Activated B cell treated with CpG ODN at 0.5 μM for 24 hours (primary cell): ENCODE data around the gene KDM5C. TPM values are rescaled to one million over a fixed set of nuclear protein-coding genes. Genes with fewer than 3 reads are reported as not detected.

Source experiments
- ATAC-seq: fragments of 200-7000 bp; cut with Tn5 transposase; one replicate; pipeline ENCODE4 v1.10.0; 2021; ENCODE audit warnings: low read depth, mild to moderate bottlenecking, moderate library complexity
- CTCF ChIA-PET: fragments of 350-600 bp; sonication (Branson Sonifier 250); formaldehyde crosslinking; loops from one replicate; lab custom pipeline; 2021; ENCODE audit warnings: antibody characterized with exemption; lab: Charles Lee
- POLR2A ChIA-PET: fragments of 350-600 bp; sonication (Branson Sonifier 250); formaldehyde crosslinking; loops from one replicate; lab custom pipeline; 2021; ENCODE audit warnings: antibody characterized with exemption; lab: Charles Lee
- DNase-seq: peaks from one replicate; pipeline ENCODE4 v3.0.0; 2022
- H3K27ac Mint-ChIP-seq: one replicate; pipeline ENCODE4 v1.8.0; 2020; ENCODE audit warnings: mixed read lengths
- H3K27me3 Mint-ChIP-seq: one replicate; pipeline ENCODE4 v1.8.0; 2021; ENCODE audit warnings: mixed read lengths
- H3K36me3 Mint-ChIP-seq: one replicate; pipeline ENCODE4 v1.8.0; 2021; ENCODE audit warnings: low read depth, mixed read lengths
- H3K4me1 Mint-ChIP-seq: one replicate; pipeline ENCODE4 v1.8.0; 2021; ENCODE audit warnings: mixed read lengths
- H3K4me3 Mint-ChIP-seq: one replicate; pipeline ENCODE4 v1.8.0; 2020; ENCODE audit warnings: mild to moderate bottlenecking, mixed read lengths
- H3K9me3 Mint-ChIP-seq: one replicate; pipeline ENCODE4 v1.8.0; 2020; ENCODE audit warnings: mixed read lengths
- intact Hi-C: fragments of 100-400 bp; cut with micrococcal nuclease; formaldehyde crosslinking; loops from one replicate; pipeline ENCODE4 v1.15.1; 2024
- total RNA-seq: library from RNA; stranded (reverse); gene quantifications from 2 replicates; pipeline ENCODE4 v1.2.3, GENCODE V29; 2022
- TF ChIP-seq, protein P1 (sequence below): fragments of 200-600 bp; IDR thresholded peaks from one replicate; pipeline ENCODE4 v1.8.0; 2022; ENCODE audit warnings: antibody characterized with exemption, mild to moderate bottlenecking

KDM5C gene
- total RNA-seq, 1 donor from 2014 or later = 109 TPM

DNA sequence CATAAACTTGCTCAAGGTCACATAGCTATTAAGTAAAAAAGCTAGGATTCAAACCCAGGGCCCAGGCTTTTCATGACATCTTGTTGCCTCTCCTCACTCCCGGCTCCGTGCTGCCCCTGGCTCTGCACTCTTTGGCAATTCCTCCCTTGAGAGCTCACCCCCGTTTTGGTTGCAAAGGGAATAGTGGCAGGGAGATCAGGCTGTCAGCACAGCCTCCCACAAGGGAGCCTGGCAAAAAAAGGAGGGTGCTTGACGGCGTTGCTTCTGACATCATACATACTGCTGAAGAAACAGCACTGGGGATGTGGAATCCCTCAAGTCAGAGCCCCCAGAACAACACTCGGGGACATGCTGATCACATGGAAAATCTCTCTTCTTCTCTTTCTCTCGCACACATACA, 35.8 kb upstream of the KDM5C start:
- Mint-ChIP-seq H3K36me3 (no peaks in the 10 kb centered on the region), H3K27me3 (peaks cover 15% of the 10 kb centered on the region), H3K27ac (no peak overlapping the region), H3K4me1 (peaks cover 6% of the 10 kb centered on the region), H3K9me3 (no peaks in the 10 kb centered on the region), H3K4me3 (no peak overlapping the region)
- POLR2A ChIA-PET = no interaction called here
- ATAC-seq = no peak
- TF ChIP-seq, protein P1, sequence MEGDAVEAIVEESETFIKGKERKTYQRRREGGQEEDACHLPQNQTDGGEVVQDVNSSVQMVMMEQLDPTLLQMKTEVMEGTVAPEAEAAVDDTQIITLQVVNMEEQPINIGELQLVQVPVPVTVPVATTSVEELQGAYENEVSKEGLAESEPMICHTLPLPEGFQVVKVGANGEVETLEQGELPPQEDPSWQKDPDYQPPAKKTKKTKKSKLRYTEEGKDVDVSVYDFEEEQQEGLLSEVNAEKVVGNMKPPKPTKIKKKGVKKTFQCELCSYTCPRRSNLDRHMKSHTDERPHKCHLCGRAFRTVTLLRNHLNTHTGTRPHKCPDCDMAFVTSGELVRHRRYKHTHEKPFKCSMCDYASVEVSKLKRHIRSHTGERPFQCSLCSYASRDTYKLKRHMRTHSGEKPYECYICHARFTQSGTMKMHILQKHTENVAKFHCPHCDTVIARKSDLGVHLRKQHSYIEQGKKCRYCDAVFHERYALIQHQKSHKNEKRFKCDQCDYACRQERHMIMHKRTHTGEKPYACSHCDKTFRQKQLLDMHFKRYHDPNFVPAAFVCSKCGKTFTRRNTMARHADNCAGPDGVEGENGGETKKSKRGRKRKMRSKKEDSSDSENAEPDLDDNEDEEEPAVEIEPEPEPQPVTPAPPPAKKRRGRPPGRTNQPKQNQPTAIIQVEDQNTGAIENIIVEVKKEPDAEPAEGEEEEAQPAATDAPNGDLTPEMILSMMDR = no peak
- DNase-seq = no peak
- CTCF ChIA-PET = no interaction called here
- intact Hi-C loops = no loop called here

DNA sequence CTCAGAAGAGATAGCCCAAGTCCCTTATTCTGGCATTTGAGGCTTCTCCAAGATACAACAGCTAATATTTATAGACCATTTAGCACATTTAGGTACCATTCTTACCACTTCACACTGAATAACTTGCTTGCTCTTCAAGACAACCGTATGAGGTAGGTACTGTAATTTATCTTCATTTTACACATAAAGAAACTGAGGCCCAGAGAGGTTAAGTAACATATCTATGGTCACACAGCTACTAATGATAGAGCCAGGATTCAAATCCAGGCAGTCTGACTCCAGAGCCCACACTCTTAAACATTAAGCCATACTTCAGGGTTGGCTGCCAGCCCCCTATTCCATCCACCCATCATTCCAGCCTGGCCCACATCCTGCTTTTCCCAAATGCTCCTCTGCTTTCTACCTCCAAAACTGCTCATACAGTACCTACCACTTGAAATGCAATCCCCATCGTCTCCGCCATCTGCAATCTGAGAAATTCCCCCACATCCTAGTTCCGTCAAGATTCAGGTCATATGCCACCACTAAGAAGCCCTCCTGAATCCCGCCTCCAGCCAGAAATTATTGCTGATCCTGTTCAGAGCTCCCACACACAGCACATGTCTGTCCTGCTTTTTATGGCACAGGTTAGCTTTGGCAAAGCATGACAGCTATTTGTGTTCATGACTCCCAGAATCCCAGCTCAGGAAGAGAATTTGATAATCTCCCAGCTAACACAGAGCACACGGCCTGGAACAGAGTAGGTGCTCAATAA, 32.8 kb upstream of the KDM5C start:
- intact Hi-C loops = no loop called here
- ATAC-seq (no peak), DNase-seq (no peak)
- ChIA-PET POLR2A (no interaction called here), CTCF (no interaction called here)
- no peaks in the 10 kb centered on the region for H3K36me3 Mint-ChIP-seq
- H3K4me3 Mint-ChIP-seq = no peak overlapping the region
- TF ChIP-seq, protein P1 = no peak
- H3K27ac Mint-ChIP-seq = no peak overlapping the region
- peaks cover 8% of the 10 kb centered on the region for H3K27me3 Mint-ChIP-seq
- peaks cover 6% of the 10 kb centered on the region for H3K4me1 Mint-ChIP-seq
- no peaks in the 10 kb centered on the region for H3K9me3 Mint-ChIP-seq

DNA sequence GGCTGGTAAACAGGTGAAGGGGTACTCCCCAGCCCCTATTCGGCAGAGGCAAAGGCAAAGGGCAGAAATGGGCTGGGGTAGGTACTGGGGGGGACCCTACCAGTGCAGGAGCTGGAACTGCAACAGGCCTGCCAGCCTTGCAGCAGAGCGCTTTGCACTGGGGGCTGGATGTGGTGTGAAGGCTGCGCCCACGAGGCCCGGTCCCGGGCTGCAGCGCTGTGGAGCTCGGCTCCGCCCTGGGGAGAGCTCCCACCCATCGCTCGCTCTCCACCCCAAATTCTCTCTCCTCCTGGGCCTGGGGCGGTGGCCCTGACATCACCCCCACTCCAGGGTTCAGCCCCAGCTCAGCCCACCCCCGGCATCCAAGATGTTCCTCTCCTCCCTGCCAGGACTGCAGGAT, 32.2 kb upstream of the KDM5C start:
- ATAC-seq (no peak), DNase-seq (no peak)
- TF ChIP-seq, protein P1 = no peak
- intact Hi-C loops = no loop called here
- Mint-ChIP-seq H3K36me3 (no peaks in the 10 kb centered on the region), H3K4me1 (peaks cover 6% of the 10 kb centered on the region), H3K9me3 (no peaks in the 10 kb centered on the region), H3K27me3 (peaks cover 8% of the 10 kb centered on the region), H3K4me3 (no peak overlapping the region), H3K27ac (no peak overlapping the region)
- ChIA-PET CTCF (no interaction called here), POLR2A (no interaction called here)

DNA sequence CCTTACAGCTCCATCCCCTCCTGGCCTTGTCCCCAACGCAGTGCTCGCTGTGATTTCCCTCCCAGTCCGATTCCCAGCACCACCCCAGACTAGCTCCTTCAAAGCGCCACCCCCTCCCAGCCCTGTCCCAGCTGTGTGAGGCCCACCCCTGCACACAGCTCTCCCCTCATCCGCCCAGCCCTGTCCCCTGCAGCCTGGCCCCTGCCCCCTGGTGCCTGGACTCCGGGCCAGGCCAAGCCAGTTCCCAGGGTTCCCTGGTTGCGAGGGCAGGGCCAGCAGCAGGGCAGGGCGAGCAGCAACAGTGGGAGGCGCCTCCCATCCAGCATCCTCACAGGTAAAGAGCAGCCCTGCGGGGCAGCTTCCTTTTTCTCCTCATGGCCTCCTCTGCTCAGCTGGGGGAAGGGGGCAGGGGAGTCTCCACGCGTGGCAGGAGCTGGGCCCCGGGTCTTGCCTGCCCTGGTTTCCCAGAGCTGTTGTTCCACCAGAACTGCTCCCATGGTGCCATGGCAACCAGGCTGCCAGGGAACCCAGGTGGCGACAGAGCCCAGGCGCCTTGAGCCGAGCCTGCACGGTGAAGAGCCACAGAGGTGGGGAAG, 31.5 kb upstream of the KDM5C start:
- H3K4me1 Mint-ChIP-seq = peaks cover 2% of the 10 kb centered on the region
- no peaks in the 10 kb centered on the region for H3K36me3 Mint-ChIP-seq
- intact Hi-C loops = no loop called here
- peaks cover 8% of the 10 kb centered on the region for H3K27me3 Mint-ChIP-seq
- no peaks in the 10 kb centered on the region for H3K9me3 Mint-ChIP-seq
- no peak for ATAC-seq
- DNase-seq = no peak
- TF ChIP-seq, protein P1 = no peak
- ChIA-PET CTCF (no interaction called here), POLR2A (no interaction called here)
- no peak overlapping the region for H3K4me3 Mint-ChIP-seq
- H3K27ac Mint-ChIP-seq = no peak overlapping the region

DNA sequence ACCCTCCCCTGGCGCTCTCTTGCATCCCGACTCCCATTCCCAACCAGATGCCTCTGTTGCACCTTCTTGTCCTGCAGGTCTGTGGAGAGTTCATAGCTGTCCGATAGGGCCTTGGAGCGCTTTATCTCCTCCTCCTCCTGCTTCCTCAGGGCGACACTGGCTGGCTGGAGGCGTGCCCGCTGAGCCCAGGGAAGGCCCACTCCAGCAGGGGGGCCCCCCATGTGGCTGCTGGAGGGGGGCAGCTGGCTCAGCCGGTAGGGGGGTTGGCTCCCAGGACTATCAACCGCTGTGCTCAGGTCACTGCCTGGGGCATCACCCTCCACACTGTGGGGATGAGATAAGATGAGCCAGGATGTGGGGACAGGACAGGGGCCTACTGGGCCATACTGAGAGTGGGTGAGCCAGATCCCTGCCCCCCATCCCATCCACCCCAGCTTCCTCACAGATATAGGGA, 30.8 kb upstream of the KDM5C start:
- intact Hi-C loops = no loop called here
- ChIA-PET CTCF (no interaction called here), POLR2A (no interaction called here)
- ATAC-seq (no peak), DNase-seq (no peak)
- H3K36me3 Mint-ChIP-seq = no peaks in the 10 kb centered on the region
- TF ChIP-seq, protein P1 = no peak
- no peaks in the 10 kb centered on the region for H3K9me3 Mint-ChIP-seq
- no peak overlapping the region for H3K27ac Mint-ChIP-seq
- no peak overlapping the region for H3K4me3 Mint-ChIP-seq
- peaks cover 8% of the 10 kb centered on the region for H3K27me3 Mint-ChIP-seq
- no peaks in the 10 kb centered on the region for H3K4me1 Mint-ChIP-seq
